Esophagus (tissue), 2 donors: ENCODE results near the gene DYNLT4. TPM values are rescaled to one million over a fixed set of nuclear protein-coding genes. Genes with fewer than 3 reads are reported as not detected.
"Not testable (repeated sequence)": the region's sequence is repeated elsewhere in the genome, so short reads cannot be mapped to it uniquely, and the experiment has no call there.

Experiments used
- H3K27ac ChIP-seq, 2 donors: one replicate each; pipeline ENCODE4 v1.5.1; 2013; ENCODE audit warnings: low read depth in 2 of 2, mild to moderate bottlenecking in 2 of 2, inconsistent platforms in 1 of 2, low read length in 1 of 2, moderate library complexity in 1 of 2
- H3K27me3 ChIP-seq, 2 donors: one replicate each; pipeline ENCODE4 v1.6.1; 2013; ENCODE audit warnings: low read length in 2 of 2, control low read depth in 1 of 2, mild to moderate bottlenecking in 1 of 2; ENCODE audit not compliant: insufficient read depth in 2 of 2, control insufficient read depth in 1 of 2
- H3K36me3 ChIP-seq, 2 donors: one replicate each; pipeline ENCODE4 v1.6.1; 2013; ENCODE audit warnings: low read length in 1 of 2; ENCODE audit not compliant: control insufficient read depth in 2 of 2, insufficient read depth in 2 of 2
- H3K4me1 ChIP-seq, 2 donors: one replicate each; pipeline ENCODE4 v1.6.1; 2013; ENCODE audit warnings: low read length in 1 of 2; ENCODE audit not compliant: control insufficient read depth in 2 of 2, insufficient read depth in 2 of 2
- H3K4me3 ChIP-seq, 2 donors: one replicate each; pipeline ENCODE4 v1.5.1; 2013; ENCODE audit warnings: low read length in 2 of 2, mild to moderate bottlenecking in 2 of 2, low read depth in 1 of 2, moderate library complexity in 1 of 2
- H3K9me3 ChIP-seq, 2 donors: one replicate each; pipeline ENCODE4 v1.6.1; 2013; ENCODE audit warnings: mild to moderate bottlenecking in 2 of 2, low read depth in 1 of 2, low read length in 1 of 2, moderate library complexity in 1 of 2; ENCODE audit not compliant: control insufficient read depth in 2 of 2, insufficient read depth in 1 of 2
- WGBS, 2 donors: extraction: QIAGEN DNeasy Blood & Tissue Kit; methylation state at CpG; one replicate each; pipeline ENCODE4 v1.1.7; 2013; 5-methylcytosine and 5-hydroxymethylcytosine counted together
- polyA plus RNA-seq, 2 donors: library from polyadenylated mRNA; stranded (reverse); fragments of 200-250 nt; gene quantifications; one replicate each; pipeline ENCODE4 v1.2.3, GENCODE V29; 2013
- donor health status: healthy with polysubstance abuse.
- donor health status: Bipolar disorder and iron deficiency.

DYNLT4 gene
- polyA plus RNA-seq, 2 donors = 0.14 to 0.26 TPM

DNA sequence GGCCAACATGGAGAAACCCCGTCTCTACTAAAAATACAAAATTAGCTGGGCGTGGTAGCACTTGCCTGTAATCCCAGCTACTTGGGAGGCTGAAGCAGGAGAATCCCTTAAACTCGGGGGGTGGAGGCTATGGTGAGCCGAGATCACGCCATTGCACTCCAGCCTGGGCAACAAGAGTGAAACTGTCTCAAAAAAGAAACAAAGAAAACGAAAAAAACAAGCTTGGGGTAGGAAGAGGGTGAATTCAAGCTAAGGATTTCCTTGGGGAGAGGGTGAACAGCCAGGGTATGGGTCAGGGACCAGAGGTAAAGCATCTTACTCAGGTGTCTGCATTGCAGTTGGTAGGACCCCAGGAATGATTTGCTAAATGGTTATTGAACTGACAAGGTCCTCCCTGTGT lies 40.7 kb downstream of the DYNLT4 start:
- H3K36me3 ChIP-seq, H3K27me3 ChIP-seq, H3K4me1 ChIP-seq, H3K9me3 ChIP-seq, H3K27ac ChIP-seq, H3K4me3 ChIP-seq: not testable (repeated sequence)
- 94% methylated on average over 6 of the region's 6 CpGs for WGBS, 2 donors

DNA sequence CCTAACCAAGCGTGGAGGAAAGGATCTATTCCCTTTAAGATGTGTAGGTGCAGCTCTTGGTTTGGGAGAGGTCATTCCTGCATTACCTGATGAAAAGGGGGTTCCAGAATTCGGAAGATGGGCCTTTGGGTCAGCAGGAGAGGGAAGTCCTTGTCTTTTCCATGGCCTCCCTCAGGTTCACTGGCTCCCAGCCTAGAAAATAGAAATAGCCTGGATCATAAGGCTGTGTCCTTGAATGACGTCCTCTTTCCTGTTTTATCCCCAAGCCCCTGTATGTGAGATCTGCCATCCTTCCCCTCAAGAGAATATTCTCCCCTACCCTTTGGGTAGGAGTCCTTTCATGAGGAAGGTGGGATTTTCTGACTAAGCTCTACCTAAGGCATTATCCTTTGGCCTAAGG lies 46.3 kb downstream of the DYNLT4 start:
- H3K36me3 ChIP-seq = peaks cover 0 to 2% of the 10 kb centered on the region in 2 donors
- H3K4me1 ChIP-seq = no peaks in the 10 kb centered on the region
- no peak overlapping the region for H3K4me3 ChIP-seq
- no peaks in the 10 kb centered on the region for H3K27me3 ChIP-seq
- 90 to 96% methylated on average over 3 of the region's 3 CpGs for WGBS, 2 donors
- no peak overlapping the region for H3K27ac ChIP-seq
- H3K9me3 ChIP-seq = no peaks in the 10 kb centered on the region

DNA sequence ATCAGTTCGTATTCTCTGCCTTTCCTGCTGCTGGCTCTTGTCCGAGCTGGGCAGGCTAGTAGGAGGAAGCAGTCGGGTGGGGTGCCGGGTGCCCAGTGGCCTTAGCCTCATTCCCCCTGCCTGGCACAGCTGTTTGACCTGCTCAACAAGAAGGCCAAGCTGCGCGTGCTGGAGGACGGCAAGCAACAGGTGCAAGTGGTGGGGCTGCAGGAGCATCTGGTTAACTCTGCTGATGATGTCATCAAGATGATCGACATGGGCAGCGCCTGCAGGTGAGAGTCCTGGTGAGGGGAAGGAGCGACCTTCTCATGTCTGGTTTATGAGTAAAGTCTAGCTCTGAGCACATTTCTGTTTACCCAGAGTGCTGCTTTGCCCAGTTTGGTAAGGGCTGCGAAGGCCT lies 48.1 kb downstream of the DYNLT4 start:
- 90 to 91% methylated on average over 11 of the region's 11 CpGs for WGBS, 2 donors
- Histone ChIP-seq H3K4me3 (no peak overlapping the region), H3K27ac (no peak overlapping the region), H3K27me3 (no peaks in the 10 kb centered on the region), H3K4me1 (no peaks in the 10 kb centered on the region), H3K36me3 (peaks cover 2 to 3% of the 10 kb centered on the region in 2 donors), H3K9me3 (no peaks in the 10 kb centered on the region)

DNA sequence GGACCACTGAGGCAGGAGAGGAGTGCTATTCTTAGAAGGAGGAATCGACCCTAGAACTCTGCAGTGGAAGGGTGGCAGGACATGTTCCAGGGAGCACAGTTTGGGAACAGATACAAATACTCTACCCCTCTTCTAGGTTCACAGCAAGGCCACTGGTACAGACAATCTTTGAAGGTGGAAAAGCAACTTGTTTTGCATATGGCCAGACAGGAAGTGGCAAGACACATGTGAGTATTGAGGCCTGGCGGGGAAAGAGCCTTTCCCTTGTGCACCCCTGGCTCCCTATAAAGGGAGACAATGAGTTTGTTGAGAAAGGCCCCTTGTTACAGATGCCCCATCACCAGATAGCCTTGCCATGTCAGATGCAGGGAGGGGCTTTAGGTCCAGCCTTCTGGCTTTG lies 49.7 kb downstream of the DYNLT4 start:
- 93 to 95% methylated on average over 2 of the region's 2 CpGs for WGBS, 2 donors
- peaks cover under 1 to 9% of the 10 kb centered on the region in 2 donors for H3K36me3 ChIP-seq
- no peak overlapping the region for H3K27ac ChIP-seq
- no peaks in the 10 kb centered on the region for H3K27me3 ChIP-seq
- no peak overlapping the region for H3K4me3 ChIP-seq
- H3K4me1 ChIP-seq = no peaks in the 10 kb centered on the region
- H3K9me3 ChIP-seq = no peaks in the 10 kb centered on the region

Other genes starting within 250 kb of the DYNLT4 start
- gene TMEM53, start 132.9 kb downstream of the DYNLT4 start, polyA plus RNA-seq = 1 to 10 TPM; 3.5 to 5.0 TPM
- 1 to 10 TPM in 1 of 2 donors, under 1 TPM in 1; 0.71 to 1.1 TPM for gene ARMH1, start 132.6 kb downstream of the DYNLT4 start, polyA plus RNA-seq
- gene RNU5D-1, start 76.2 kb downstream of the DYNLT4 start, polyA plus RNA-seq = not detected
- 1 to 10 TPM; 4.5 to 9.4 TPM for gene KIF2C, start 67.5 kb downstream of the DYNLT4 start, polyA plus RNA-seq
- gene RPS8, start 31.8 kb downstream of the DYNLT4 start, polyA plus RNA-seq = 1,000 to 10,000 TPM; 2,523 to 3,063 TPM
- gene BEST4, start 19.2 kb downstream of the DYNLT4 start, polyA plus RNA-seq = under 1 TPM; 0.11 to 0.26 TPM
- gene PLK3, start 7.0 kb downstream of the DYNLT4 start, polyA plus RNA-seq = 10 to 100 TPM; 23.1 to 58.1 TPM
- gene BTBD19, start 1.2 kb upstream of the DYNLT4 start, polyA plus RNA-seq = 1 to 10 TPM; 1.3 to 8.0 TPM
- gene PTCH2, start 35.9 kb upstream of the DYNLT4 start, polyA plus RNA-seq = under 1 TPM; 0.34 to 0.71 TPM
- 10 to 100 TPM in 1 of 2 donors, 1 to 10 TPM in 1; 8.3 to 19.1 TPM for gene EIF2B3, start 179.2 kb upstream of the DYNLT4 start, polyA plus RNA-seq
- 10 to 100 TPM; 25.1 to 38.6 TPM for gene HECTD3, start 204.0 kb upstream of the DYNLT4 start, polyA plus RNA-seq
- 10 to 100 TPM; 38.9 to 58.3 TPM for gene UROD, start 204.9 kb upstream of the DYNLT4 start, polyA plus RNA-seq